Esophagus squamous epithelium (tissue), 4 donors: ENCODE measurements around the gene IL1B.

Experiments used
- POLR2A ChIP-seq, 4 donors: fragments of 450-650 bp; IDR thresholded peaks; one replicate each; pipeline ENCODE4 v1.6.1; 2017; ENCODE audit warnings: antibody characterized with exemption in 4 of 4, mild to moderate bottlenecking in 4 of 4, moderate library complexity in 3 of 4
- TF ChIP-seq, protein P1 (sequence below), 6 experiments: fragments of 450-650 bp in 4 of 6; fragments of 200-600 bp in 2 of 6; sonication (generic) in 2 of 6; IDR thresholded peaks; one replicate each; pipeline ENCODE4 v1.5.1; 2016 to 2019; ENCODE audit warnings: antibody characterized with exemption in 6 of 6, mild to moderate bottlenecking in 4 of 6, moderate library complexity in 4 of 6

DNA sequence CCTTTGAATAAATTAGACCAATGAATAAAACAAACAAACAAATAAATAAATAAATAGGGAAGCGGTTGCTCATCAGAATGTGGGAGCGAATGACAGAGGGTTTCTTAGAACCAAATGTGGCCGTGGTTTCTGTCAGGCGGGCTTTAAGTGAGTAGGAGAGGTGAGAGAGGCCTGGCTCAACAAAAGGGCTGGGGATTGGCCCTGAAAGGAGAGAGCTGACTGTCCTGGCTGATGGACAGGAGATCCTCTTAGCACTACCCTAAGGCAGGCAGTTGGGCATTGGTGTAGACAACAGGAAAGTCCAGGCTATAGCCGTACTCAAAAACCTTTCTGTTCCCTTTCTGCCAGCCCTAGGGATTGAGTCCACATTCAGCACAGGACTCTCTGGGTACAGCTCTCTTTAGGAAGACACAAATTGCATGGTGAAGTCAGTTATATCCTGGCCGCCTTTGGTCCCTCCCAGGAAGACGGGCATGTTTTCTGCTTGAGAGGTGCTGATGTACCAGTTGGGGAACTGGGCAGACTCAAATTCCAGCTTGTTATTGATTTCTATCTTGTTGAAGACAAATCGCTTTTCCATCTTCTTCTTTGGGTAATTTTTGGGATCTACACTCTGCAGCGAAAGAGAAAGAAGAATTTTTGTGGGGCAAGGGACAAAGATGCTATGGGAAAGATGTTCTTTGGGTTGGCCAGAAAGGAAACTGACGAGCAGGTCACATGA is 6.5 kb downstream of the IL1B start:
- TF ChIP-seq POLR2A (IDR thresholded peaks at IDR 0.05) = no peak
- TF ChIP-seq, protein P1, sequence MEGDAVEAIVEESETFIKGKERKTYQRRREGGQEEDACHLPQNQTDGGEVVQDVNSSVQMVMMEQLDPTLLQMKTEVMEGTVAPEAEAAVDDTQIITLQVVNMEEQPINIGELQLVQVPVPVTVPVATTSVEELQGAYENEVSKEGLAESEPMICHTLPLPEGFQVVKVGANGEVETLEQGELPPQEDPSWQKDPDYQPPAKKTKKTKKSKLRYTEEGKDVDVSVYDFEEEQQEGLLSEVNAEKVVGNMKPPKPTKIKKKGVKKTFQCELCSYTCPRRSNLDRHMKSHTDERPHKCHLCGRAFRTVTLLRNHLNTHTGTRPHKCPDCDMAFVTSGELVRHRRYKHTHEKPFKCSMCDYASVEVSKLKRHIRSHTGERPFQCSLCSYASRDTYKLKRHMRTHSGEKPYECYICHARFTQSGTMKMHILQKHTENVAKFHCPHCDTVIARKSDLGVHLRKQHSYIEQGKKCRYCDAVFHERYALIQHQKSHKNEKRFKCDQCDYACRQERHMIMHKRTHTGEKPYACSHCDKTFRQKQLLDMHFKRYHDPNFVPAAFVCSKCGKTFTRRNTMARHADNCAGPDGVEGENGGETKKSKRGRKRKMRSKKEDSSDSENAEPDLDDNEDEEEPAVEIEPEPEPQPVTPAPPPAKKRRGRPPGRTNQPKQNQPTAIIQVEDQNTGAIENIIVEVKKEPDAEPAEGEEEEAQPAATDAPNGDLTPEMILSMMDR (IDR thresholded peaks at IDR 0.05) = no peak
